Keratinocyte (primary cell): Measurements from ENCODE around the gene POLR3G. TPM values are rescaled to one million over a fixed set of nuclear protein-coding genes. Genes with fewer than 3 reads are reported as not detected.

Experiments
- DNase-seq: peaks from one replicate; pipeline ENCODE4 v3.0.0-alpha.2; 2011; ENCODE audit warnings: low read depth, missing footprints, low spot score
- FAIRE-seq: peaks from 2 replicates; lab custom pipeline; 2011; peaks lifted over from hg19 to GRCh38; lab: Jason Lieb, UNC
- H2AFZ ChIP-seq: 2 replicates; pipeline ENCODE4 v1.6.0; 2012; ENCODE audit warnings: low read length, control low read depth, inconsistent platforms; ENCODE audit not compliant: control insufficient read depth
- H3K27ac ChIP-seq: 2 replicates; pipeline ENCODE4 v1.5.1; 2011; ENCODE audit warnings: low read length; ENCODE audit not compliant: control insufficient read depth, insufficient read depth
- H3K27me3 ChIP-seq: 3 replicates; pipeline ENCODE4 v1.6.0; 2011; ENCODE audit warnings: low read length; ENCODE audit not compliant: control insufficient read depth, insufficient read depth; ENCODE audit errors: extremely low read depth
- H3K36me3 ChIP-seq, 2 experiments: 2 replicates in 1 of 2; 3 replicates in 1 of 2; pipeline ENCODE4 v1.5.1; 2011; ENCODE audit warnings: low read length in 2 of 2, mild to moderate bottlenecking in 1 of 2; ENCODE audit not compliant: control insufficient read depth in 2 of 2, insufficient read depth in 2 of 2; ENCODE audit errors: extremely low read depth in 1 of 2
- H3K4me1 ChIP-seq: 3 replicates; pipeline ENCODE4 v1.5.1; 2011; ENCODE audit warnings: low read length; ENCODE audit not compliant: control insufficient read depth, insufficient read depth; ENCODE audit errors: extremely low read depth
- H3K4me2 ChIP-seq: 3 replicates; pipeline ENCODE4 v1.6.0; 2011; ENCODE audit warnings: low read depth, low read length; ENCODE audit not compliant: control insufficient read depth, insufficient read depth; ENCODE audit errors: extremely low read depth
- H3K4me3 ChIP-seq, 3 experiments: fragments of 200-600 bp in 1 of 3; sonication (generic) in 1 of 3; 2 replicates in 2 of 3; 3 replicates in 1 of 3; pipeline ENCODE4 v1.5.1; 2011 to 2016; ENCODE audit warnings: low read length in 3 of 3, mild to moderate bottlenecking in 3 of 3, control low read depth in 2 of 3, inconsistent platforms in 1 of 3, low read depth in 1 of 3, mixed read lengths in 1 of 3, mixed run types in 1 of 3, moderate library complexity in 1 of 3; ENCODE audit not compliant: control insufficient read depth in 2 of 3, insufficient read depth in 2 of 3; ENCODE audit errors: extremely low read depth in 1 of 3
- H3K79me2 ChIP-seq: 2 replicates; pipeline ENCODE4 v1.6.0; 2012; ENCODE audit warnings: low read length; ENCODE audit not compliant: control insufficient read depth, insufficient read depth
- H3K9ac ChIP-seq: 3 replicates; pipeline ENCODE4 v1.6.0; 2011; ENCODE audit warnings: low read length; ENCODE audit not compliant: control insufficient read depth, insufficient read depth; ENCODE audit errors: extremely low read depth
- H3K9me1 ChIP-seq: 3 replicates; pipeline ENCODE4 v1.6.0; 2011; ENCODE audit warnings: low read length; ENCODE audit not compliant: control insufficient read depth, insufficient read depth; ENCODE audit errors: extremely low read depth
- H3K9me3 ChIP-seq: 2 replicates; pipeline ENCODE4 v1.5.1; 2012; ENCODE audit warnings: low read depth, low read length; ENCODE audit not compliant: control insufficient read depth
- H4K20me1 ChIP-seq: 3 replicates; pipeline ENCODE4 v1.6.0; 2011; ENCODE audit warnings: low read length; ENCODE audit not compliant: control insufficient read depth, insufficient read depth; ENCODE audit errors: extremely low read depth
- EZH2 ChIP-seq: IDR thresholded peaks from one replicate; pipeline ENCODE4 v1.6.1; 2012; ENCODE audit warnings: inconsistent platforms, mild to moderate bottlenecking, low read length, moderate library complexity
- dilution Hi-C: fragments of 300-500 bp; cut with MboI; formaldehyde crosslinking; loops from one replicate; pipeline ENCODE4 v1.7.0; 2020; ENCODE audit warnings: low sequenced_read_pairs; ENCODE audit not compliant: extremely low pct_ligation_motif_present
- polyA plus RNA-seq, 5 experiments: library from polyadenylated mRNA; depleted of rRNA in 3 of 5; stranded (reverse) in 3 of 5; stranded (forward) in 1 of 5; unstranded in 1 of 5; fragments of >200 nt; gene quantifications; 1 replicate in 1 of 5; 2 replicates in 3 of 5; 3 replicates in 1 of 5; pipeline versions ENCODE4 v1.2.1 to v1.2.3, GENCODE V29; 2011 to 2012; ENCODE audit warnings: missing spikeins in 2 of 5, low read depth in 1 of 5, low replicate concordance in 1 of 5
- TF ChIP-seq, protein P1 (sequence below), 3 experiments: IDR thresholded peaks in 1 of 3; conservative IDR thresholded peaks in 1 of 3; optimal IDR thresholded peaks in 1 of 3; 2 replicates in 2 of 3; 3 replicates in 1 of 3; pipeline versions ENCODE3 to v1.5.1; 2011; ENCODE audit warnings: low read length in 3 of 3, mild to moderate bottlenecking in 3 of 3, moderate library complexity in 2 of 3, control low read depth in 1 of 3, inconsistent platforms in 1 of 3; ENCODE audit not compliant: insufficient read depth in 2 of 3; ENCODE audit errors: extremely low read depth in 1 of 3

Gene POLR3G
- polyA plus RNA-seq, 1 donor (not counting 4 experiments of a cell fraction or from before 2014, with no cell fraction given) = 27.0 TPM

DNA sequence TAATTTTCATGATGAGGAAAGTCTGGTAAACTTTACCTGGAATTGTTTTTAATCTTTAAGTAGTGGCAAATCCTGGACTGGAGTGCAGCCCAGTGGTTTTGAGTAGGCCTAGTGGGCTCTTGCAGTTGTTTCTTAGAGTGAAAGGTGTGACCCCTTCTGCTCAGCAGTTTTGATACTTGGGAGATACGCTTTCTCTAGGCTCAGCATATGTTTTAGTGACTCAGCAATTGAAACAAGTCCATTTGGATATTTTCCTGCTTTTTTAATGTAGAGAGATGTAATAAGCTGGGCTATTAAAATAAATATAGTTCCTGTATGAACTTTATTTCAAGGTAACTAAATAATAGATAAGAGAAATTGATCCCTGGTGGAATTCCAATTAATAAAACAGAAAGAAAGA, 6.0 kb downstream of the POLR3G start:
- DNase-seq (no peak), FAIRE-seq (no peak)
- H2AFZ ChIP-seq = no peak overlapping the region
- no peak overlapping the region for H3K27ac ChIP-seq
- dilution Hi-C loops = no loop called here
- H3K9me1 ChIP-seq = no peaks in the 10 kb centered on the region
- H3K4me2 ChIP-seq = no peak overlapping the region
- H3K4me3 ChIP-seq = no peak overlapping the region
- no peak overlapping the region for H3K9ac ChIP-seq
- no peaks in the 10 kb centered on the region for H3K36me3 ChIP-seq
- peaks cover 10% of the 10 kb centered on the region for H3K79me2 ChIP-seq
- TF ChIP-seq EZH2 = no peak
- TF ChIP-seq, protein P1, sequence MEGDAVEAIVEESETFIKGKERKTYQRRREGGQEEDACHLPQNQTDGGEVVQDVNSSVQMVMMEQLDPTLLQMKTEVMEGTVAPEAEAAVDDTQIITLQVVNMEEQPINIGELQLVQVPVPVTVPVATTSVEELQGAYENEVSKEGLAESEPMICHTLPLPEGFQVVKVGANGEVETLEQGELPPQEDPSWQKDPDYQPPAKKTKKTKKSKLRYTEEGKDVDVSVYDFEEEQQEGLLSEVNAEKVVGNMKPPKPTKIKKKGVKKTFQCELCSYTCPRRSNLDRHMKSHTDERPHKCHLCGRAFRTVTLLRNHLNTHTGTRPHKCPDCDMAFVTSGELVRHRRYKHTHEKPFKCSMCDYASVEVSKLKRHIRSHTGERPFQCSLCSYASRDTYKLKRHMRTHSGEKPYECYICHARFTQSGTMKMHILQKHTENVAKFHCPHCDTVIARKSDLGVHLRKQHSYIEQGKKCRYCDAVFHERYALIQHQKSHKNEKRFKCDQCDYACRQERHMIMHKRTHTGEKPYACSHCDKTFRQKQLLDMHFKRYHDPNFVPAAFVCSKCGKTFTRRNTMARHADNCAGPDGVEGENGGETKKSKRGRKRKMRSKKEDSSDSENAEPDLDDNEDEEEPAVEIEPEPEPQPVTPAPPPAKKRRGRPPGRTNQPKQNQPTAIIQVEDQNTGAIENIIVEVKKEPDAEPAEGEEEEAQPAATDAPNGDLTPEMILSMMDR (optimal IDR thresholded peaks at IDR 0.05 in 1 of 3, IDR thresholded peaks at IDR 0.05 in 1 of 3, conservative IDR thresholded peaks at IDR 0.05 in 1 of 3; ENCODE audit: extremely low read depth in 1 of 3, insufficient read depth in 2 of 3, low read length in 3 of 3) = no peak
- no peaks in the 10 kb centered on the region for H3K4me1 ChIP-seq
- H3K27me3 ChIP-seq = no peaks in the 10 kb centered on the region
- no peaks in the 10 kb centered on the region for H4K20me1 ChIP-seq
- no peaks in the 10 kb centered on the region for H3K9me3 ChIP-seq

DNA sequence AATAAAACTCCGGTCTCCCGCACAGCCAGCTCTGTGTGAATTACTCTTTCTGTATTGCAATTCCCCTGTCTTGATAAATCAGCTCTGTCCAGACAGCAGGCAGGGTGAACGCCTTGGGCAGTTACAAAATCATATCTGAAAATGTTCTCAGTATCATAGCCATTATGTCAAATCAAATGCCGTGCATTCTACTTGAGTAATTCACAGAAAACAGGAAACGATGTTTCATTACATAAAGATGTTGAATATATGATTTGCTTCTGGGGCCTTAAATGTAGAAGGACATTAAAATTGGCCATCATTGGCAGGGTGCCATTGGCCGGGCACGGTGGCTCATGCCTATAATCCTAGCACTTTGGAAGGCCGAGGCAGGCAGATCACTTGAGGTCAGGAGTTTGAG, 8.5 kb downstream of the POLR3G start:
- no peak for FAIRE-seq
- Histone ChIP-seq H3K27ac (no peak overlapping the region), H3K9me1 (no peaks in the 10 kb centered on the region), H3K27me3 (no peaks in the 10 kb centered on the region), H3K4me2 (no peak overlapping the region), H3K9me3 (no peaks in the 10 kb centered on the region), H3K4me3 (no peak overlapping the region), H3K36me3 (peaks cover 0 to 2% of the 10 kb centered on the region in 2 experiments), H2AFZ (no peak overlapping the region), H3K79me2 (peaks cover 2% of the 10 kb centered on the region), H3K9ac (no peak overlapping the region), H4K20me1 (no peaks in the 10 kb centered on the region), H3K4me1 (no peaks in the 10 kb centered on the region)
- dilution Hi-C loops = no loop called here
- DNase-seq = no peak
- TF ChIP-seq EZH2 = no peak
- TF ChIP-seq, protein P1 (optimal IDR thresholded peaks at IDR 0.05 in 1 of 3, IDR thresholded peaks at IDR 0.05 in 1 of 3, conservative IDR thresholded peaks at IDR 0.05 in 1 of 3; ENCODE audit: extremely low read depth in 1 of 3, insufficient read depth in 2 of 3, low read length in 3 of 3) = no peak
